Lower leg skin (tissue), 3 donors: ENCODE results near the gene TRNT1.

ENCODE experiments used
- CTCF ChIP-seq, 3 donors: fragments of 450-650 bp; IDR thresholded peaks; one replicate each; pipeline ENCODE4 v1.5.1; 2016; ENCODE audit warnings: antibody characterized with exemption in 3 of 3, mild to moderate bottlenecking in 3 of 3, moderate library complexity in 2 of 3
- POLR2A ChIP-seq, 2 donors: fragments of 450-650 bp; IDR thresholded peaks; one replicate each; pipeline ENCODE4 v1.6.1; 2016 to 2017; ENCODE audit warnings: antibody characterized with exemption in 2 of 2, mild to moderate bottlenecking in 1 of 2, moderate library complexity in 1 of 2

DNA sequence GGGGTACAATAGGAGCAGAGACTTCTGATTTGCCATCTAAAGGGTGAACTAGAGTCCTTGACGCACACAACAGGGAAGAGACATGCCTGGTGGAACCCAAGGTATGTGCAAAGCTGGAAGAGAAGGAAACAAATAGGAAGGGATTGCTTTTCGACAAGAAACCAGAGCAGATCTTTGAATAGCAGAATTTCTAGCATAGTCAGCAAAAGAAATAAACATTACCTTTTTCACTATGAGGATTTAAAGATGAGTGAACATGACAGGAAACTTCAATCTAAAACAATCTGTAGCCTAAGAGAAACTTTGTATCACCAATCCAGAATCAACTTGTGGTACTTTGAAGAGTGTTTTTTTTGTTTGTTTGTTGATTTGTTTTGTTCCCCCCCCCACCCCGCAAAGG, 21.5 kb upstream of the TRNT1 start:
- no peak for TF ChIP-seq CTCF (IDR thresholded peaks at IDR 0.05)
- no peak for TF ChIP-seq POLR2A (IDR thresholded peaks at IDR 0.05)
